HG02981 (cell line): ENCODE results near the gene TBX19.

ENCODE experiments used
- ATAC-seq: cut with Tn5 transposase; IDR thresholded peaks from one replicate; pipeline ENCODE4 v1.9.1; 2021; ENCODE audit warnings: mild to moderate bottlenecking, moderate library complexity; ENCODE audit not compliant: unreplicated experiment

TBX19 gene

GRCh38 chr1:168280296-168280927, at the start of gene TBX19:
TSS of gene TBX19 (plus strand) at chr1:168280877. CDS start at chr1:168281091, 214 bp downstream.
- ATAC-seq, result no peak

DNA sequence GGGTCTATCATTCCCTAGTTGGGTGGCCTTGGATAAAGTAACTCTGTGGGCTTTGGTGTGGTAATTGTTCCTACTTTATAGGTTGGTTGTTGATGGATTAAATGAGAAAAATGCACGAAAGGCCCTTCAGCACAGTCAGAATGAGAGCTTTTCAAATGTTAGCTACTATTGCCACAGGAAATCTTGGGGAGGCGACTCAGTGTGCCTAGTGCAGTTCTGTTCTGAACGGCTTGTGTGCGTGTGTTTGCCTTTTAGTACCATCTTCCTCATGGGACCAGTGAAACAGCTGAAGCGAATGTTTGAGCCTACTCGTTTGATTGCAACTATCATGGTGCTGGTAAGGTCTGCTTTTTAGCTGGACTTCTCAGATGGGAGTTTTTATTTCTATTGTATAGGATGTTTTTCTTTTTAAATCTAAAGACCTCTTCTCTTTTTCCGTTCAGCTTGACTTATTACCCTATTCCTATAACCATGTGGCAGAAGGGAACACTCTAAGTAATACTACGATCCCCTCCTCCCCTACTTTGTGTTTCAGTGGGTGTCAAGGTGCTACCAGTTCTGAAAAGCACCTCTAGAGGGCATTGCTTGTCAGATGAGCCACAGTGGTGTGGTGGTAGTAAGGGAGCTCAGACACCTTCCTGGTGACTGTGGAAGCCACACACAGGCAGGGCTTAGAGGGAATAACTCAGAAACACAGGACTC, 45.7 kb upstream of the TBX19 start:
- no peak for ATAC-seq

DNA sequence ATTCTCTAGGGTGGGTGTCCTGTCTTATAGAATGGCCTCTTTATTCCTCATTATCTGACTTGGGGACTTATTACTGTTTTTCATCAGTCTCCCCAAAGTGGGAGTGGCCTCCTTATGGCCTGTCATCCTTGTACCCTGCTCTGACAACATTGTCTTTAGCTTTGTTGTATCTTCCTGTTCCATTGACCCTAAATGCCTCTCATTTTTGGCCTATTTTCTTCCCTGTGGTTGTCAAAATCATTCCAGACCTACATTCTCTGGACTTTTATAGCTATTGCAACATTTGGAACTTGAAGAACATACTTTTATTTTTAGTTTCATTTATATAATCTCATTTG, 45.2 kb upstream of the TBX19 start:
- ATAC-seq, result no peak

DNA sequence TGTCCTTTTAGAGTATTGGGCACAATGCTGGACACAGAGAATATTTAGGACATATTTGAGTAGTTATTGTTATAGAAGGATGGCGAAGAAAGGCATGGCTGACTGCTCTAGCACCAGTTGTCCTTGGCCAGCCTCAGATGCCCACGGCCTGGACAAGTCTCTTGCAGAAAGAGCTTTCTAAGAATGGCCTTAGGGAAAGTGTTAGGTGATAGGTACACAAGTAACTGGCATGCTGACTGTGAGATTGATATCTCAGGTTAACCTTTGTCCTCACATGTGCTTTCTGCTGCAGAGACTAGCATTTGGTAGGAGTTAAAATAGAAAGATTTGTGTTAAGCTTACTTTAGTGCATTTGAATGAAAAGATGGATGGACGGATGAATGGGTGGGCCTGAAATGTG, 44.7 kb upstream of the TBX19 start:
- no peak for ATAC-seq

GRCh38 chr1:168236836-168237611, 43.7 kb upstream of the TBX19 start:
- ATAC-seq, result no peak

DNA sequence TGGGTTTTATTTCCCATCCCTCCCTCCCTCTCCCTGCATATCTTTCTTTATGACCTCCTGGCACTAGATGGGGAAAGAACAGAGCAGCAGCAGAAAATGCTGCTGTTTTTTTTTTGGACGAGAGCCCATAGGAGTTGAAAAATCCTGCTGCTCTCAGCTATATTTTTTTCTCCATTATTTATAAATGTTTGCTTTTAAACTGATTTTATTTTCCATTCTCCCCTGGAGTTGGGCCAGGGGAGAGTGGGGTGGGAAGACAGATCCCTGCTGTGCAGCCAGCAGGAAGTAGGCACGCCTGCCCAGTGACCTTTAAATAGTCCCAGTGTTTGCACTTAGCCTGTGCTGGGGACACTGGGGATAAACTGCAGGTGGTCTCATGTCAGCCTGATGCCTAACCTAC, 37.5 kb upstream of the TBX19 start:
- ATAC-seq, result no peak

- no peak for ATAC-seq
Measured at GRCh38 chr1:168243636-168244212, 37.0 kb upstream of the TBX19 start.

GRCh38 chr1:168245042-168245441, 35.6 kb upstream of the TBX19 start:
- ATAC-seq, result no peak

GRCh38 chr1:168246506-168246905, 34.2 kb upstream of the TBX19 start:
- no peak for ATAC-seq

- no peak for ATAC-seq
Measured at GRCh38 chr1:168252204-168252733, 28.4 kb upstream of the TBX19 start.

GRCh38 chr1:168256164-168256563, 24.5 kb upstream of the TBX19 start:
- ATAC-seq, result no peak

DNA sequence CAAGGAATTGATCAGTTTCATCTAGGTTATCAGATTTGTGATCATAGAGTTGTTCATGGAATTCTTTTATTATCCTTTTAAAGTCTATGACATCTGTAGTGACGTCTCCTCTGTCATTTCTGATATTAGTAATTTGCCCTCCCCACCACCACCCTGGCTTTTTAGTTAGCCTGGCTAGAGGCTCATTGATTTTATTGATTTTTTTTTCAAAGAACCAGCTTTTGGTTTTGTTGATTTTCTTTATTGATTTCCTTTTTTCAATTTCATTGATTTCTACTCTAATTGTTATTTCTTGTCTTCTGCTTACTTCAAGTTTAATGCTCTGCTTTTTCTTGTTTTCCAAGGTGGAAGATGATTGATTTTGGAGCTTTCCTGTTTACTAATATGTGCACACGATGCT, 23.3 kb upstream of the TBX19 start:
- ATAC-seq, result no peak

- ATAC-seq, result no peak
Measured at GRCh38 chr1:168259567-168259966, 21.1 kb upstream of the TBX19 start.

- ATAC-seq, result no peak
Measured at GRCh38 chr1:168260393-168260792, 20.3 kb upstream of the TBX19 start.

- no peak for ATAC-seq
Measured at GRCh38 chr1:168261390-168261789, 19.3 kb upstream of the TBX19 start.

DNA sequence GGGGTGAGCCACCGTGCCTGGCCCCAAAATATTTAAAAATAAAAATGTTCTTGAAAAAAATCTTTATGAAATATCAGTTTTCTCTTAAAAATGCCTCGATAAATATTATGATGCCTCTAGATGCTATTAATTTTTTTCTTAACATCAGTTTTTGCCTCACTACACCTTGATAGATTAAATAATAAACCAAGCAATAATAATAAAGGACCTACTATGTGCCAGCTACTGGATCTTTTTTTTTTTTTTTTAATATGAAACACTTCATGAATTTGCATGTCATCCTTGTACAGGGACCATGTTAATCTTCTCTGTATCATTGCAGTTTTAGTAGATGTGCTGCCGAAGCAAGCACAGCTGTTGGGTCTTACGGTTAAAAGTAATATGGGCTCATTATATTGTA, 17.5 kb upstream of the TBX19 start:
- no peak for ATAC-seq

GRCh38 chr1:168264296-168264695, 16.4 kb upstream of the TBX19 start:
- no peak for ATAC-seq

DNA sequence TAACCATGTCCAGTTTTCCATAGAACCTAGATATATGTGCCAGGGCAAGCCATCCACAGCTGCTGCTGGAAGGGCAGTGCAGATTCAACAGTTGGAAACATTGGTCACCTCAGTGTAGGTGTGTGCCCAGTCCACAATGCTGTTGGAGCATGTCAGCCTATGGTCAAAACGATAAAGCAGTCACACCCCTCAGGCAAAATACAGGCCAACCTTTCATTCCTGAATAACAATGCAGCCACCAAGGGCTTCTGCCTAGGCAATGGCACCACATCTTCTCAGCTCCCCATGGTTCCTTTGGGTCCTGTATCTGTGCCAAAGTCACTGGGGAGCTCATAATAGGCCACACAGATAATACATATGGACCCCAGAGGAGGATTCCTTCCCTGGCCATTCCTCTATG, 15.1 kb upstream of the TBX19 start:
- ATAC-seq, result no peak

DNA sequence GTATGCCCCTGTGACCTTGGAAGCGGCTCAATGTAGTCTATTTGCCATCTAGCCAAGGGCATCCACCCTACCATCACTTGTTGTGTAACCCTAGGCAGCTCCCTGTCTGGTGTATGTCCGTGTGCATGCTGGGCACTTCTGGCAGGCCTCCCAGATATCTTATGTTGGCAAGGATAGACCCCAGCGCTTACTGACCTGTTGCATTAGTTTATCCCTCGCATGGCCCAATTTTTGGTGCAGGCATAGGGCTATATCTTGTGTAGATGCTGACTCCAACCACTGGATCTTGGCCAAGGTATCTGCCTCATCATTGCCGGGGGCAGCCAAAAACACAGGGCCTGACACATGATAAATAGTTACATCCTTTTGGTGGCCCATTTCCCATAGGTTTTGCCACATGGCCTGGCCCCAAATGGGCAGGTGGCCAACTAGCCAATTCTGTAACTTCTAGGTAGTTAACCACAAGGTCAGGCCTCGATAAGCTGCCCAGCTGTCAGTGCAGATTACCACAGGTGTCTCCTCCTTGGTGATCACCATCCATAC, 14.0 kb upstream of the TBX19 start:
- no peak for ATAC-seq

- ATAC-seq, result no peak
Measured at GRCh38 chr1:168271636-168272035, 9.0 kb upstream of the TBX19 start.

DNA sequence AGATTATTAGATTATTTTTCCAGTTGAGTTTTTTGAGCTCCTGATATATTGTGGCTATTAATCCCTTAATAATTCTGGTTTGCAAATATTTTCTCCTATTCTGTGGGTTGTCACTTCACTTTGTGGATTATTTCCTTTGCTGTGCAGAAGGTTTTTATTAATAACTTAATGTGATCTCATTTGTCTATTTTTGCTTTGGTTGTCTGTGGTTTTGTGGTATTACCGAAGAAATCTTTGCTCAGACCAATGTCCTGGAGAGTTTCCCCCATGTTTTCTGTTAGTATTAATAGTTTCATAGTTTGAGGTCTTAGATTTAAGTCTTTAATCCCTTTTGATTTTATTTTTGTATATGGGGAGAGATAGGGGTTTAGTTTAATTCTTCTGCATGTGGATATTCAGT, 7.1 kb upstream of the TBX19 start:
- ATAC-seq, result no peak
